ENCODE results near the gene LY6G5C.

LY6G5C gene

GRCh38 chr6:31660381-31661261 lies 20.2 kb downstream of the LY6G5C start, which contains the start of gene C6orf47:
C6orf47 (minus strand) TSS chr6:31660778; CDS start chr6:31659947, 831 bp downstream.
- TF ChIP-seq, protein P1, sequence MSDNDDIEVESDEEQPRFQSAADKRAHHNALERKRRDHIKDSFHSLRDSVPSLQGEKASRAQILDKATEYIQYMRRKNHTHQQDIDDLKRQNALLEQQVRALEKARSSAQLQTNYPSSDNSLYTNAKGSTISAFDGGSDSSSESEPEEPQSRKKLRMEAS (IDR thresholded peaks at IDR 0.05; ENCODE audit: low read depth, low read length), result peak; percentile 57; the same call in 1 of the 2 replicates
- TF ChIP-seq, protein P2, sequence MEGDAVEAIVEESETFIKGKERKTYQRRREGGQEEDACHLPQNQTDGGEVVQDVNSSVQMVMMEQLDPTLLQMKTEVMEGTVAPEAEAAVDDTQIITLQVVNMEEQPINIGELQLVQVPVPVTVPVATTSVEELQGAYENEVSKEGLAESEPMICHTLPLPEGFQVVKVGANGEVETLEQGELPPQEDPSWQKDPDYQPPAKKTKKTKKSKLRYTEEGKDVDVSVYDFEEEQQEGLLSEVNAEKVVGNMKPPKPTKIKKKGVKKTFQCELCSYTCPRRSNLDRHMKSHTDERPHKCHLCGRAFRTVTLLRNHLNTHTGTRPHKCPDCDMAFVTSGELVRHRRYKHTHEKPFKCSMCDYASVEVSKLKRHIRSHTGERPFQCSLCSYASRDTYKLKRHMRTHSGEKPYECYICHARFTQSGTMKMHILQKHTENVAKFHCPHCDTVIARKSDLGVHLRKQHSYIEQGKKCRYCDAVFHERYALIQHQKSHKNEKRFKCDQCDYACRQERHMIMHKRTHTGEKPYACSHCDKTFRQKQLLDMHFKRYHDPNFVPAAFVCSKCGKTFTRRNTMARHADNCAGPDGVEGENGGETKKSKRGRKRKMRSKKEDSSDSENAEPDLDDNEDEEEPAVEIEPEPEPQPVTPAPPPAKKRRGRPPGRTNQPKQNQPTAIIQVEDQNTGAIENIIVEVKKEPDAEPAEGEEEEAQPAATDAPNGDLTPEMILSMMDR (IDR thresholded peaks at IDR 0.05; ENCODE audit: low read depth, low read length), result no peak
- TF ChIP-seq POLR2A (IDR thresholded peaks at IDR 0.05; ENCODE audit: extremely low read depth, insufficient read length), result peak; percentile 75
- peak within 1 kb of the TSS; percentile 90 for H3K4me3 ChIP-seq (ENCODE audit: low read depth, low read length)
- DNase-seq (ENCODE audit: low read depth), result peak; percentile 95

DNA sequence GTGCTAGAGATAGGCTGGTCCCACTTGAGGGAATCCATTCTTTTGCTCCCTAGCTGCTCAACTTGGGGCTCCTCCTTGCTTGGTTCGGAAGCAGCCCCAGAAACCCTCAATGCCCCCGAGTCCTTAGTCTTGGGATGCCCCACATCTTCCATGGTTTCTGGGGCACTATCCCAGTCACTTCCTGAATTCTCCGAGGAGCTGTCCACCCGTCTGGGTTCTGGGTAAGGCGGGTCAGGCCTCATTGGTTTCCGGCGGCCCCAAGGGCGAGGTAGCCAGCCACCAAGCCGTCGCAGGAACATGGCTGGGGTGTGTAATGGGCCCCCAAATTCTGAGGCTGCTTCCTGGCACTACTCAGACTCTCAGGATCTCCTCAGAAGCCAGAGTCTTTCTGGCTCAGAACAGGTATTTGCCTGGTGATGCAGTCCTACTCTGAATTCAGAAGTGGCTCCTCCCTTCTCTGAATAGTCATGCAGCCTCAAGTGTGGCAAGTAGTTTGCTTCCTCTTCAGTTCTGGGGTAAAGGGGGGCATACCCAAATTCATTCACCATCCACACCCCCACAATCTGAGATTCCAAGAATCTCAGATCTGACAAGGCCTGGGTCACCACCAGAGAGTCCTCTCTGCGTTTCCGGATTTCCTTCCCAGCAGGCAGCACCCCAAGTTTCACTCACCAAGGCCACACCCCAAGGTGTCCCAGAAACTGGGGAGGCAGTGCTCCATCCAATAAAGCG lies 21.1 kb downstream of the LY6G5C start:
- TF ChIP-seq, protein P1 (IDR thresholded peaks at IDR 0.05; ENCODE audit: low read depth, low read length), result no peak
- TF ChIP-seq MYC (IDR thresholded peaks at IDR 0.05; ENCODE audit: low read depth, low read length) (no peak), POLR2A (IDR thresholded peaks at IDR 0.05; ENCODE audit: extremely low read depth, insufficient read length) (no peak)
- TF ChIP-seq, protein P2 (IDR thresholded peaks at IDR 0.05; ENCODE audit: low read depth, low read length), result no peak
- peak; percentile 62 for DNase-seq (ENCODE audit: low read depth)
- peak overlapping the region; percentile 90 for H3K4me3 ChIP-seq (ENCODE audit: low read depth, low read length)

DNA sequence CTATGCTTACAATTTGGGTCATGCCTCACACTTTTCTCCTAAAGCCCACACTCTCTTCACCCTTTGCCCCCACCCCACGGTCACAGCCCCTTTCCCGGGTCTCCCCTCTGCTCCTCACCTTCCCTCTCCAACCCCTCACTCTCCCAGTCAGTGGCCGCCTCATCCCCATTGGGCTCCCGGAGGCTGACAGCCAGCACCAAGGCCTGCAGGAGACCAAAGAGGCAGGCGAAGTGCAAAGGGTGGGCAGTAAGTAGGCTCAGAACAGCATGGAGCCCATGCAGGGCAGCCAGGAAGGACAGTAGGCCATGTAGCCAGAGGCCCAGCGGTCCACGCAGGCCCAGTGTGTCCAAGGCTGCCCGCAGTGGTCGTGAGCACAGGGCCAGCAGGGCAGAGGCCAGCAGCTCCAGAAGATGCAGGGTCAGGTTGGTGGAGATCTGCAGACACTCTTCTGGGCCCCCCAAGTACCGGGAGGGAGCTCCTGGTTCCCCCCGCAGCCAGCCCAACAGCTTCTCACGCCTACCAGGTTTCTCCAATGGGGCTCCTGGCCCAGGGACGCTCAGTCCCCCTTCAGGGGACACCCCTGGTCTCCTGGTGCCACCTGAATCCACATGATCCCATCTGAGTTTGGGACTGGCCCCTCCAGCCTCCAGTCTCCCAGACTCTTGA lies 21.8 kb downstream of the LY6G5C start:
- TF ChIP-seq POLR2A (IDR thresholded peaks at IDR 0.05; ENCODE audit: extremely low read depth, insufficient read length), result no peak
- TF ChIP-seq, protein P1 (IDR thresholded peaks at IDR 0.05; ENCODE audit: low read depth, low read length), result no peak
- no peak for TF ChIP-seq MYC (IDR thresholded peaks at IDR 0.05; ENCODE audit: low read depth, low read length)
- TF ChIP-seq, protein P2 (IDR thresholded peaks at IDR 0.05; ENCODE audit: low read depth, low read length), result no peak
- DNase-seq (ENCODE audit: low read depth), result no peak
- peak overlapping the region; percentile 90 for H3K4me3 ChIP-seq (ENCODE audit: low read depth, low read length)

- H3K4me3 ChIP-seq (ENCODE audit: low read depth, low read length), result peak overlapping the region; percentile 6
- TF ChIP-seq MYC (IDR thresholded peaks at IDR 0.05; ENCODE audit: low read depth, low read length), result no peak
- TF ChIP-seq POLR2A (IDR thresholded peaks at IDR 0.05; ENCODE audit: extremely low read depth, insufficient read length), result no peak
- TF ChIP-seq, protein P2 (IDR thresholded peaks at IDR 0.05; ENCODE audit: low read depth, low read length), result no peak
- TF ChIP-seq, protein P1 (IDR thresholded peaks at IDR 0.05; ENCODE audit: low read depth, low read length), result no peak
- DNase-seq (ENCODE audit: low read depth), result no peak
These were observed 22.6 kb downstream of the LY6G5C start for GRCh38 chr6:31658158-31658688.

Measured in NB4 (cell line).